Mucosa of stomach (tissue), 1 donor: Measurements from ENCODE around the gene SLC22A23.

Source experiments
- H3K27me3 ChIP-seq: one replicate; pipeline ENCODE4 v1.7.0; 2013; ENCODE audit warnings: mild to moderate bottlenecking, low read length; ENCODE audit not compliant: control insufficient read depth, insufficient read depth
- H3K36me3 ChIP-seq: one replicate; pipeline ENCODE4 v1.7.0; 2013; ENCODE audit warnings: low read length; ENCODE audit not compliant: control insufficient read depth, insufficient read depth
- H3K4me1 ChIP-seq: one replicate; pipeline ENCODE4 v1.7.0; 2013; ENCODE audit warnings: mild to moderate bottlenecking, low read length; ENCODE audit not compliant: control insufficient read depth, insufficient read depth
- H3K4me3 ChIP-seq: one replicate; pipeline ENCODE4 v1.7.0; 2013; ENCODE audit warnings: low read length
- H3K9ac ChIP-seq: one replicate; pipeline ENCODE4 v1.7.0; 2013; ENCODE audit warnings: mild to moderate bottlenecking, low read length, moderate library complexity
- H3K9me3 ChIP-seq: one replicate; pipeline ENCODE4 v1.7.0; 2013; ENCODE audit warnings: mild to moderate bottlenecking, low read length, moderate library complexity; ENCODE audit not compliant: control insufficient read depth
- donor health status: Pancreatic carcinoma.

SLC22A23 gene

DNA sequence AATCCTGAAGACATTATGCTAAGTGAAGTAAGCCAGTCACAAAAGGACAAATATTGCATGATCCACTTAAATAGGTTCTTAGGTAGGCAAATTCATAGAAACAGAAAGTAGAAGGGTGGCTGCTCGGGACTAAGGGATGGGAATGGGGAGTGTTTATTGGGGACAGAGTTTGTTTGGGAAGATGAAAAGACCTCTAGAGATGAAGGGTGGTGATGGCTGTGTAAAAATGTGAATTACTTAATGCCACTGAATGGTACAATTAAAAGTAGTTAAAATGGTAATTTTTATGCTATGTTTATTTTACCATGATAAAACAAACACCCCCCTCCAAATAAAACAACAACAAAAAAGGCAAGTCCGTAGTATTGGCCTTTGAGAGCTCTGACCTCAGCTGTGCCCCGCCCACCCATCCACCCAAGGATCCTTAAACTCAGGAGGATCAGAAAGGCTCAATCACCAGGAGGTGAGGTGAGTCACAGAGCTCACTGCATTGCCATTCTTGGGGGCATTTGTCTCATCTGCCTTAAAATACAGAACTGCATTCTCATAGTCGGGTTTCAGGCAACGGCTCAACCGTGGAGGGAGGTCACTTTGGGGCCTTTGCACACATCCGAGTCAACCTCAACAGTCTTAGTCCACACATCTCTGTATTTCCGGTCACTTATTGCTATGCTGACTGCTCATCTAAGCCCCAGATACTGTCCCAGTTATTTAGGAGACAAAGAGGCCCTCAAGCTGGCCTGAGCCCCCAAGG is 96.7 kb downstream of the SLC22A23 start:
- peaks cover 69% of the 10 kb centered on the region for H3K4me1 ChIP-seq
- H3K36me3 ChIP-seq: no peaks in the 10 kb centered on the region
- H3K9ac ChIP-seq: no peak overlapping the region
- H3K27me3 ChIP-seq: no peaks in the 10 kb centered on the region
- H3K4me3 ChIP-seq: no peak overlapping the region
- no peaks in the 10 kb centered on the region for H3K9me3 ChIP-seq

DNA sequence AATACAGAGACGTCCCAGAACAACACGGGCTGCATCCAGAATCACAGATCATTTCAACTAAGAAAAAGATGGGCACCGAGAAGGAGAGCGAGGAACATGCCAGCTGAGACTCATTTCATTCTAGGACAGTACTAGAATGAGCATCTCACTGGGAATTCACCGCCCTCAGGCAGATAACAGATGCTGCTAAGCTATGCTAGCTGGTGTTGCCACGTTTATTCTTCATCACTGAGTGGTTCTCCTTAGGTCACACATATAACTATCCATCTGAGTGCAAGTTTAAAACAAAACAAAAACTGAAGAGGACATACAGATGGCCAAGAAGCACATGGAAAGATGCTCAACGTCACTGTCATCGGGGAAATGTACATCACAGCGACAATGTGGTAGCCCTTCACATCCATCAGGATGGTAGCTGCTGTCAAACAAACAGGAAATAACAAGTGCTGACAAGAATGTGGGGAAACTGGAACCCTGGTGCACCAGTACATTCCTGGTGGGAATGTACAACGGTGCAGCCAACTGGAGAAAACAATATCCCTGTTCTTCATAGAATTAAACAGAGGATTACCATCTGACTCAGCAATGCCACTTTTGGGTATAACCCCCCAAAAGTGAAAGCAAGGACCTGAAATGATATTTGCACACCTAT is 97.6 kb downstream of the SLC22A23 start:
- Histone ChIP-seq H3K4me3 (no peak overlapping the region), H3K9ac (no peak overlapping the region), H3K27me3 (no peaks in the 10 kb centered on the region), H3K36me3 (no peaks in the 10 kb centered on the region), H3K4me1 (peaks cover 71% of the 10 kb centered on the region), H3K9me3 (no peaks in the 10 kb centered on the region)

DNA sequence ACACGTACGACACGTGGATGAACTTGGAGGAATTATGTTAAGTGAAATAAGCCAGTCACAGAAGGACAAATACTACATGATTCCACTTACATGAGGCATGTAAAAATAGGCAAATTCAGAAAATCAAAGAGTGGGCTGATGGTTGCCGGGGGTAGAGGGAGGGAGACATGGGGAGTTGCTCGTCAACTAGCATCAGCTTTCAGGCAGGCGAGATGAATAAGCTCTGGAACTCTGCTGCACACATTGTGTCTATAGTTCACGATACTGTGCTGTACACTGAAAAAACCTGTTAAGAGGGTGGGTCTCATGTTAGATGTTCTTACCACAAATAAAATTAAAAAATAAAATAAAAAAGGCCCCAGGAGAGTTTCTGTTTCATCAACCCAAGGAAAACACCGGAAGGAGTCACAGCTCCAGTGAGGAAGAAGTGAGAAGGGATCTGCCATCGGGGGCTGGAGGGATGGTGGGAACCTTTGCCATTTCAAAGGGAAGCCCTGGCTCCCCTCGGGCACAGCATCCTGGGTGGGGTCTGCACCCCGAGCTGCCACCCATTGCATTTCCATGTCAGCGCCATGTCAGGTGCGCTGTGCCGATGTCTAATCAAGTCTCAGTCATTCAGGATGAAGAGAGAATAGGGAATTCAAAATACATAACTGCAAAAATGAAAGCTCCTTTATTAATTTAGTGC is 98.3 kb downstream of the SLC22A23 start:
- Histone ChIP-seq H3K27me3 (no peaks in the 10 kb centered on the region), H3K4me3 (no peak overlapping the region), H3K9me3 (no peaks in the 10 kb centered on the region), H3K9ac (no peak overlapping the region), H3K36me3 (no peaks in the 10 kb centered on the region), H3K4me1 (peaks cover 69% of the 10 kb centered on the region)

DNA sequence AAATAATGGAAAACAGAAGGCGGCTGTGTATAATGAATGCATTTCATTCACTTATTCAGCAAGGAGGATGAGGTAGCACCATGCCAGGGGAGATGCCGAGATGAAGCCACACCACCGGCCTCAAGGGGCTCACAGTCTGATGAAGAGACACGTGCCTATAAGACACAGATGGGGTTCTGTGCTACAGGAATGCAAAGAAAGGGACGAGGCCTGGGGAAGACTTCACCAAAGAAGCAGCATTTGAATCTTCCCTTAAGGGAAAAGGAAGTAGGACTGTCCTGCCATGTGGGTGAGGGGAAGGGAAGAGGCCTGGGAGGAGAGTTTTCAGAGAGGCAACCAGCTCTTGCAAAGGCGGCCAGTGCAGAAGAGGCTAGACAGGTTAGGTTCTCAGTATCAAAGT is 99.2 kb downstream of the SLC22A23 start:
- H3K36me3 ChIP-seq: no peaks in the 10 kb centered on the region
- no peak overlapping the region for H3K4me3 ChIP-seq
- H3K9me3 ChIP-seq: no peaks in the 10 kb centered on the region
- no peak overlapping the region for H3K9ac ChIP-seq
- H3K4me1 ChIP-seq: peaks cover 60% of the 10 kb centered on the region
- no peaks in the 10 kb centered on the region for H3K27me3 ChIP-seq

DNA sequence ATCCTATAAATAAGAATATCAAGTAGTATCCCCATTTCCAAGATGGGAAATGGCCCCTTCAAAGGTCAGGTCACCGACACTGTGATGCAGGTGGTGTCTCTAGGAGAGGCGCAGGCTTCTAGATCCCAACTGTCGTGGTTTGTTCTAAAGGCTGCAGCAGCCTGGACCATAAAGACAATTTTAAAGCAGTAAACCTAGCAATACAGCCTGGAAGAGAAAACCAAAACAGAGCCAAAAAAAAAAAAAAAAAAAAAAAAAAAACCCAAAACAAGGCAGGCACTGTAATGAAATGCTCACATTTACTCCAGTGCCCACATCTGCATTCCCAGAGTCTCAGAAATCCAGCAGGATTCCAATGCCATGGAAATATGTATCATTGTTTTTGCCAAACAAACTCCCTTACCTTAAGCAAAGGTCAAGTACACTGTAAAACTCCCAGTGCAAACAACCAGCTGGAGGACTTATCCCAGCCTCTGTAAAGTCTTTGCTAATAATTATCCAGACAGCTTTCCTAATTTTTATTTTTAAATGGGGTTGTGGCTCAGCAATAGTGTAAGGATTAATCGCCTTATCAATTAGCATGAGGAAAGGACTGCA is 99.9 kb downstream of the SLC22A23 start:
- H3K9me3 ChIP-seq: no peaks in the 10 kb centered on the region
- H3K36me3 ChIP-seq: no peaks in the 10 kb centered on the region
- peak overlapping the region; percentile 31 for H3K4me3 ChIP-seq
- H3K27me3 ChIP-seq: no peaks in the 10 kb centered on the region
- H3K9ac ChIP-seq: peak overlapping the region; percentile 42
- peaks cover 57% of the 10 kb centered on the region for H3K4me1 ChIP-seq

DNA sequence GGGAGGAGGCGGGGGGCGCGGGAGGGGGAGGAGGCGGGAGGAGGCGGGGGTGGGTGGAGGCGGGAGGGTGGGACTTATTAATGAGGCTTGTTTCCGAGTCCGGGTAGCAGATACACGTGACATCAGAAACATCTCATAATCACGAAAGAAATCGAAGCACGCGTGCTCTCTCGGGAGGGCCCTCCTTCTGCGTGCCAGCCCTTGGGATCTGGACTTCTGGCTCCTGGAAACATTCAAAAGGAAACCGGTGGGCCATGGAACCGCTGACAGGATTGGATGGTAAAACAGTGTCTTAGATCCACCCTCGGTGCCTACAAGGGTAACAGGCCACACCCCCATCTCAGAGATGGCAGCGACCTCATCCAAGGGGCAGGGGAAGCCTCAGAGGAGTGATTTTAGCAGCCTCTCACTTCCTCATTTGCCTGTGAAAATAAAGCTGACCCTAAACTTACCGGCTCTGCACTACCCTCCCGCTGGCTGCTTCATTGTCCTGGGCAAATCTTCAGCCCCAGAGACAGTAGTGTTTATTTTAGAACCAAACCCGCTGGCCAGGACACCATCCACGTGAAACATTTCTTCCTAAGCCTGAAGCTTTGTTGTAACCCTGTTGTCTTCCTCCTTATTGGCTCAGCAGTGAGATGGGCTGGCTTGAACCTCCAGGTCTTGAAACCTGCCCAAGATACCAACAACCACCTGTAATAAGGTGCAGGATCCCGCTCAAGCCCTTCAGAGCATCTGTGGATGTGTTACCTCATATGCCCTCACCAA is 100.6 kb downstream of the SLC22A23 start:
- Histone ChIP-seq H3K9ac (peak overlapping the region; percentile 42), H3K36me3 (no peaks in the 10 kb centered on the region), H3K9me3 (no peaks in the 10 kb centered on the region), H3K4me3 (peak overlapping the region; percentile 31), H3K27me3 (no peaks in the 10 kb centered on the region), H3K4me1 (peaks cover 61% of the 10 kb centered on the region)

DNA sequence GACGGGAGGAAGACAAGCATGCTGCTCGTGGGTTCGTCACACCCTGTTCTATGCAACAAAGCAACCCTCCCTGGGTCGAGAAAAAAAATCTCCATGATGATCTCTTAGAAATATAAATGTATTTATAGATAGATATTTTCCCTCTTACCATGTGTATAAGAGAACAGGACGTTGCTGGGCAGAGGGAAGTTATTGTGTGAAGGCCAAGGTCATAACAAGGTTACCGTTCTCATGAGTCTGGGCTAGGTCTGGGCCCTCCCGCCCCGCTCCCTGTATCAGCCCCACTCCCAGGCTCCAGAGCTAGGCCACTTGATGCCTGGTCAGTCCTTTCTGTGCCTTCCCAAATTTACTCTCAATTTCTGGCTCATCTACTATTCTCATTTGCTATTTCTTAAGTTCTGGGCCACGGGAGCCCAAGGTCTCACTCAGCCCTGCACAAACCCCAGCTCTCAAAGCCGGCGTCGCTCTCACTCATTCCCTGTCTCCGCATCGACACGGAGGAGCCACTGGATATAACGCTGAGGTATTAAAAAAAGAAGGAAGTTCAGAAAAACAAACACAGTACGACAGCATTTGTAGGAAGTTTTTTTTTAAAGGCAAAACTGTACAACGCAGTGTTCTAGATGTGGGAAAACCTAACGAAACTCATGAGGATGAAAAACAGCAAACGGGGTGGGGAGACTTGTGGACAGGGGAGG is 101.3 kb downstream of the SLC22A23 start:
- Histone ChIP-seq H3K4me3 (no peak overlapping the region), H3K9me3 (no peaks in the 10 kb centered on the region), H3K4me1 (peaks cover 57% of the 10 kb centered on the region), H3K27me3 (no peaks in the 10 kb centered on the region), H3K36me3 (no peaks in the 10 kb centered on the region), H3K9ac (peak overlapping the region; percentile 31)

DNA sequence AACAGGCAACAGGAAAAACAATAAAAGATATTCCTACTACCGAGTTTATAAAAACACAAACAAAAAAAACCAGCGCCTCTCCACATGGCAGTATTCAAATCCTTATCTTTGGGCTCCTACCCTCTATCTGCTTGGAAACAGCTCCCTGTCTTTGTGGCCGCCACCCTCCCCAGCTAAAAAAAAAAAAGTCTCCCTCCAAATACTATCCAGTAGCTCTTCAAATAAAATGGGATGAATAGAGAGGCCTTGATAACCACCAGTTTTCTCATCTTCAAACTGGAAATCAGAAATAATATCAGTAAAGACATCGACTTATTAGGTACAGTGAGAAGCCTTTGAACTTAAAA is 101.9 kb downstream of the SLC22A23 start:
- peaks cover 55% of the 10 kb centered on the region for H3K4me1 ChIP-seq
- H3K9ac ChIP-seq: peak overlapping the region; percentile 31

DNA sequence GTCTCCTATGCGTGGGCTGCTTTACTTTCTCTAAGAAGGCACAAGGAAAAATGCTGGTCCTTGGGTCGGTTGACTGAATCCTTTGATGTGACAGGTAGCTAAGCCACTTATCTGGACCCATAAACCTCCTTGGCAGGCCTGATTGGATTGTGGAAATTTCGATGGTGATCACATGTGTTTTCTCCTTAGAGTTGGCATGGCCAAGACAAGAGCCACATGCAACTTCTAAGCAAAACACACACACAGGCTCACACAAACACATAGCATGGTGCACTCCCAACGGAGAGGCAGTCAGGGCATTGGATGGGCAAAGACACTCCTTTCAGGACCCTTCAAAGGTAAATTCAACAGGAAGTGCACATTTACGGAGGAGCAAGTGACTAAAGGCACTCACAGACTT is 102.9 kb downstream of the SLC22A23 start:
- H3K4me3 ChIP-seq: no peak overlapping the region
- H3K36me3 ChIP-seq: no peaks in the 10 kb centered on the region
- H3K27me3 ChIP-seq: no peaks in the 10 kb centered on the region
- no peak overlapping the region for H3K9ac ChIP-seq
- peaks cover 57% of the 10 kb centered on the region for H3K4me1 ChIP-seq
- H3K9me3 ChIP-seq: no peaks in the 10 kb centered on the region

More for the DNA sequence above, 101.9 kb downstream of the SLC22A23 start:
- H3K9me3 ChIP-seq: no peaks in the 10 kb centered on the region
- H3K4me3 ChIP-seq: no peak overlapping the region
- H3K27me3 ChIP-seq: no peaks in the 10 kb centered on the region
- no peaks in the 10 kb centered on the region for H3K36me3 ChIP-seq

DNA sequence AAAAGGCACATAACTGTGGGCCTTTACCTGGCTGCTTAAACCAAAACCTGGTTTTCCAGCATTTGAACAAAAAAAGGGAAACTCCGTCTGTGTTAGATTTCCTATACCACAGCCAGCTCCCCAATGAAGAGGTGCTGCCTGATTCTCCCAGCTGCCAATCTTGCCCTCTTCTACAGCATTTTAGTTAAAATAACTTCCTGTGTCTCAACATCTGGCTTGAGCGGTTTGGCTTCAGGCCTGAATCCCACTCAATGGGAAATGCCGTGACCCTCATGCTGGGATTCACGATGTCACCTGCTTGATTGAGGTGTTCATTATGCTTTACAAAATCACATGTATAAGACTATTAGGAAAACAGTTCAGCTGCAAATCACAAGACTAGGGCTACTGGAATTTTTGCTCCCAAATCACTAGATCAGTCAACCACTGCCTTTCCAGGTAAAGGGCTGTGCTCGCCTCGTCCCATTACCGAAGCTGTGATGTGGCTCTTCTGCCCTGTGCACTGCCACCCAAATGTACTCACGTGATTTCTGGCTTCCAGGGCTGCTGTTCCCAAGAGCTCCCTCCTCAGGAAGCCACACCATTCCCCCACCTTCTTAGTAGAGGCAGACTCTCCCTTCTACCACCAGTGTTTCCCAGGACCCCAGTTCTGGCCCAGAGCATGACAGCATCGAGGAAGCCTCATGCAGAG is 103.5 kb downstream of the SLC22A23 start:
- Histone ChIP-seq H3K4me3 (no peak overlapping the region), H3K27me3 (no peaks in the 10 kb centered on the region), H3K36me3 (no peaks in the 10 kb centered on the region), H3K4me1 (peaks cover 56% of the 10 kb centered on the region), H3K9me3 (no peaks in the 10 kb centered on the region), H3K9ac (no peak overlapping the region)

DNA sequence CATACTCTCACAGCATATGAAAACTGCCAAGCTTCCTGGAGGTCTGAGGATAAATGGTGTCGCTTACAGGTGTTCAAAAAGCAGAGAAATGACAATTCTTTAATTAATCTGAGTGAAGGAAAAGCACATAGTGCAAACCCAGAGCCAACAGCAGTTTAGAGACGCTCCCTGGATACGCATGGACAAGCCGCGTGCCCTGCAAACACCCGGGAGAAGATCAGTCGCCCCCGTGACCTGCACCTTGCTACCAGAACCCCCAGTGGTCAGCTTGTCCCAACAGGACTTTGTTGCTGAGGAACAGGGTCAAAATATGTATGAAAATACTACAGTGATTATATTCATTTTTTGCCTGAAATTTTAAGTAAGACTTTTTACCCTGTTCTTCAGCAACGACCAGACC is 104.2 kb downstream of the SLC22A23 start:
- no peak overlapping the region for H3K4me3 ChIP-seq
- no peaks in the 10 kb centered on the region for H3K9me3 ChIP-seq
- no peak overlapping the region for H3K9ac ChIP-seq
- no peaks in the 10 kb centered on the region for H3K27me3 ChIP-seq
- H3K4me1 ChIP-seq: peaks cover 49% of the 10 kb centered on the region
- no peaks in the 10 kb centered on the region for H3K36me3 ChIP-seq
